Heart right ventricle (tissue), 16 donors: ENCODE results near the gene SH3RF3. TPM values are rescaled to one million over a fixed set of nuclear protein-coding genes. Genes with fewer than 3 reads are reported as not detected.

Experiments
- ATAC-seq, 8 donors: fragments of 200-7000 bp; cut with Tn5 transposase; one replicate each; pipeline ENCODE4 v1.9.1; 2020; ENCODE audit warnings: mild to moderate bottlenecking in 8 of 8, moderate library complexity in 8 of 8, moderate number of reproducible peaks in 1 of 8
- DNase-seq, 2 donors: peaks; one replicate each; pipeline ENCODE4 v3.0.0-alpha.2; 2020
- H3K27ac ChIP-seq, 10 donors: fragments of 200-600 bp; sonication (generic) in 2 of 10; one replicate each; pipeline versions ENCODE4 v1.5.0 to v1.8.0; 2020 to 2022; ENCODE audit warnings: mild to moderate bottlenecking in 3 of 10
- H3K27me3 ChIP-seq, 7 donors: fragments of 200-600 bp; one replicate each; pipeline ENCODE4 v1.8.0; 2021 to 2022; ENCODE audit warnings: mild to moderate bottlenecking in 2 of 7
- H3K36me3 ChIP-seq, 9 donors: fragments of 200-600 bp; sonication (generic) in 1 of 9; one replicate each; pipeline versions ENCODE4 v1.5.0 to v1.8.0; 2020 to 2022; ENCODE audit warnings: mild to moderate bottlenecking in 2 of 9
- H3K4me1 ChIP-seq, 9 donors: fragments of 200-600 bp; sonication (generic) in 1 of 9; one replicate each; pipeline versions ENCODE4 v1.5.0 to v1.8.0; 2020 to 2022; ENCODE audit warnings: mild to moderate bottlenecking in 4 of 9
- H3K4me3 ChIP-seq, 10 donors: fragments of 200-600 bp; sonication (generic) in 2 of 10; one replicate each; pipeline versions ENCODE4 v1.5.0 to v1.8.0; 2020 to 2022; ENCODE audit warnings: mild to moderate bottlenecking in 7 of 10, moderate library complexity in 2 of 10
- H3K9me3 ChIP-seq, 11 donors: fragments of 200-600 bp in 10 of 11; sonication (generic) in 2 of 11; one replicate each; pipeline versions ENCODE4 v1.5.0 to v1.8.0; 2013 to 2022; ENCODE audit warnings: mild to moderate bottlenecking in 2 of 11, control low read depth in 1 of 11, moderate library complexity in 1 of 11
- WGBS, 2 donors: extraction: QIAGEN DNeasy Blood & Tissue Kit; methylation state at CpG; one replicate each; pipeline ENCODE4 v1.1.7; 2013; ENCODE audit warnings: inconsistent platforms in 1 of 2; 5-methylcytosine and 5-hydroxymethylcytosine counted together
- intact Hi-C, 10 donors: fragments of 100-400 bp; cut with DNase I; formaldehyde crosslinking; loops; one replicate each; pipeline versions ENCODE4 v1.11.1 to v1.14.2; 2022
- polyA plus RNA-seq, 2 donors: library from polyadenylated mRNA; stranded (reverse); fragments of 200-250 nt; gene quantifications; one replicate each; pipeline ENCODE4 v1.2.3, GENCODE V29; 2013
- total RNA-seq, 10 donors: library from RNA; stranded (reverse); fragmentation: NEBNext Ultra II Directional in 3 of 10; extraction: Animal tissue kit (Norgen Biotek cat#: 25700) in 3 of 10; gene quantifications; one replicate each; pipeline versions ENCODE4 v1.2.1 to v1.2.4, GENCODE V29; 2021 to 2023
- TF ChIP-seq, protein P1 (sequence below), 9 donors: fragments of 200-600 bp; sonication (generic) in 2 of 9; IDR thresholded peaks; one replicate each; pipeline versions ENCODE4 v1.5.0 to v1.8.0; 2021 to 2022; ENCODE audit warnings: antibody characterized with exemption in 9 of 9, mild to moderate bottlenecking in 5 of 9, moderate library complexity in 1 of 9
- donor health status: Arrhythmogenic right ventricular cardiomyopathy.
- donor health status: ischemic (EF 13 %, LVEDD 7.1; RV severe dilation, severe dysfunction).
- donor health status: healthy with polysubstance abuse.
- donor health status: DM: no; HTN: yes; CAD: no.
- donor health status: DM: no; HTN: no; CAD: no.
- donor health status: ischemic (EF 25% LVEDD 6.9; RV normal size, moderate dysfunction).
- donor health status: ischemic (EF 25% LVEDD 5.7; RV mildly dilated, moderate dysfunction).
- donor health status: healthy.
- donor health status: DM: yes; HTN: yes; CAD: no.
- donor health status: Ischemic cardiomyopathy.
- donor health status: ischemic (EF 35%, LVEDD 5.7; RV mildly dilated, moderate dysfunction).
- donor health status: nonischemic (EF 11% LVEDD 7.7; RV severe dilation, severe dysfunction).
- donor health status: DM: yes; HTN: yes; CAD: no.
- donor health status: PGD.
- donor health status: ischemic (EF 29% LVEDD 5.4; RV normal size, mild dysfunction).
- donor health status: nonischemic (EF 23%, LVEDD 6.1; RV moderate dilation, normal function).

Gene SH3RF3
- total and polyA plus RNA-seq, 12 donors: 5.0 to 11.5 (median 8.6) TPM

DNA sequence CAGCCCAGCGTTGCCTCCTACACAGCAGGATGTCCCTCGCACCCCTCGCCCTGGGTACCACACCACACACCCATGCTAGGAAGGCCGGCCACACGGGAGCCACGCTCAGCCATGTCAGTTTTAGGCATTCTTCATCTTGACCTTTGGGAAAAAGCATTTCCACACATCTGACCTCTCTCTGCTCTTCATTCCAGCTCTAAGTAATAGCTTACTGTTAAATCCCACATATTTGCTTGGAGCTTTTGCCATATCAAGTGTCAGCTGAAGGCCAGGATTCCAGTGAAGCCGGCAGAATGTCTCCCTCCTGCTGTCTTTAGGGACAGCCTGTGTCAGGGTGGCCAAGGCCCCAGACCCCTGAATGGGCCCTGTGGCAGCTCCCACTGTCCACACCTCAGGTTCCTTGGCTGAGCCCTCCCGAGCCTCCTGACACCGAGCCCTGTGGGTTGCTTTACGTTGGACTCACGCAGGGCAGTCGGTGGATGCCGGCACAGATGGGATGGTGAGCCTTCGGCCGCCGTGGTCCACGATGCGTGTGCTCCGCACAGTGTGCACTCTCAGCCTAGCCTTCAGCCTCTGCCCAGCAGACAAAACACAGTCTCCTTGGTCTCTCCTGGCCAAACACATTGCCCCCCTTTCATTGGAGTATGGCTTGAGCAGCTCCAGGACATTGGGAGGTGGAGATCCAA, 282.8 kb downstream of the SH3RF3 start:
- no peak overlapping the region for H3K27ac ChIP-seq
- no peaks in the 10 kb centered on the region for H3K36me3 ChIP-seq
- peaks cover 0 to 9% (median 0%) of the 10 kb centered on the region in 9 donors for H3K4me1 ChIP-seq
- DNase-seq: no peak
- no peaks in the 10 kb centered on the region for H3K27me3 ChIP-seq
- H3K9me3 ChIP-seq: no peaks in the 10 kb centered on the region
- WGBS, 2 donors: 93 to 94% methylated on average over 19 of the region's 19 CpGs
- no peak for ATAC-seq
- intact Hi-C loops: loop anchor here in 1 of 10 donors (10.0 kb wide), 1 partner anchor 83 kb away; no protein-coding TSS in a partner anchor
- no peak overlapping the region for H3K4me3 ChIP-seq
- TF ChIP-seq, protein P1, sequence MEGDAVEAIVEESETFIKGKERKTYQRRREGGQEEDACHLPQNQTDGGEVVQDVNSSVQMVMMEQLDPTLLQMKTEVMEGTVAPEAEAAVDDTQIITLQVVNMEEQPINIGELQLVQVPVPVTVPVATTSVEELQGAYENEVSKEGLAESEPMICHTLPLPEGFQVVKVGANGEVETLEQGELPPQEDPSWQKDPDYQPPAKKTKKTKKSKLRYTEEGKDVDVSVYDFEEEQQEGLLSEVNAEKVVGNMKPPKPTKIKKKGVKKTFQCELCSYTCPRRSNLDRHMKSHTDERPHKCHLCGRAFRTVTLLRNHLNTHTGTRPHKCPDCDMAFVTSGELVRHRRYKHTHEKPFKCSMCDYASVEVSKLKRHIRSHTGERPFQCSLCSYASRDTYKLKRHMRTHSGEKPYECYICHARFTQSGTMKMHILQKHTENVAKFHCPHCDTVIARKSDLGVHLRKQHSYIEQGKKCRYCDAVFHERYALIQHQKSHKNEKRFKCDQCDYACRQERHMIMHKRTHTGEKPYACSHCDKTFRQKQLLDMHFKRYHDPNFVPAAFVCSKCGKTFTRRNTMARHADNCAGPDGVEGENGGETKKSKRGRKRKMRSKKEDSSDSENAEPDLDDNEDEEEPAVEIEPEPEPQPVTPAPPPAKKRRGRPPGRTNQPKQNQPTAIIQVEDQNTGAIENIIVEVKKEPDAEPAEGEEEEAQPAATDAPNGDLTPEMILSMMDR (IDR thresholded peaks at IDR 0.05): no peak

DNA sequence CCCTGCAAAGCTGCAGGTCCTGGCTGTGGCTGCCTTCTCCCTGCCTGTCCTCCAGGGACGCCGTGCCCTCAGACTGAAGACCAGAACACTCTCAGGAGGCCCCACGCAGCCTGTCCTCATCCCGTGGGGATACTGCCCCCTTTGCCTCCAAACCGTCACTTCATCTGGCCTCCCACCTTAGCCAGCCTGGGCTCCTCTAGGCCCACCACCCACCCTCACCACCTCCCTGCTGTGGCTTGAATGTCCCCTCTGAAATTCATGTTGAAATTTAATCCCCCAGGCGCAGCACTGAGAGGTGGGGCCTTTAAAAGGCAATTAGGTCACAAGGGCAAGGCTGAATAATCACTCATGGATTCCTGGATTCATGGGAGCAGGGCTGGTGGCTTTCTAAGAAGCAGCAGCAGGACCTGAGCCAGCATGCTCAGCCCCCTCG, 286.6 kb downstream of the SH3RF3 start:
- 87 to 90% methylated on average over 7 of the region's 7 CpGs for WGBS, 2 donors
- H3K27ac ChIP-seq: no peak overlapping the region

DNA sequence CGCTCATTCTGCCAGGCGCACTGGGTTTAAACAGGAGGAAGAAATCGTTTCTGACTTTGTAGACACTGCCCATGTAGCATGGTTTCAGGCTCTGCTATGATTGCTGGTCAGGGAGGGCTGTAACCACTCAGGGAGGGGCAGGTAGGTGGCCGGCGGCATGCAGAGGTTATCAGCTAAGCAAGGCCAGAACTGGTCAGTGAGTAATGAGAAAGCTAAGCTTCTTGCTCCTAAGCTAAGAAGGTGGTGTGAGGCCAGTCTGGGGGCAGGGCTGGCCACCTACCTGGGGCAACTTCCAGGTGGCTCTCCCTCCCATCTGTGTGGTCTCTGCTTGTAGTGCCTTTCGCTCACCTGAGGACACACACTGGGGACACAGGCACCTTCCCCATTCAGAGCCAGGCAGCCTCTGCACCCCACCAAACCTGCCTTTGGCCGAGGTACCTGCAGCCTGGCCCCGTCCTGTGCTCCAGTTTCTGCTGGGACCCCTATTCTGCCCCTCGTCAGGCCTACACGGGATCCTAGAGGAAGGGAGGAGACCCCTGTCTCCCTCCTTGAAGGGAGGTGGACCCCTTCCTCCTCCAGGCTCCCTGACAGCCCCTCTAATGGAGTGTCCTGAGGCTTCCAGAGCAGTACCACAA, 288.8 kb downstream of the SH3RF3 start:
- no peak overlapping the region for H3K27ac ChIP-seq
- TF ChIP-seq, protein P1 (IDR thresholded peaks at IDR 0.05): no peak
- H3K4me3 ChIP-seq: no peak overlapping the region
- WGBS, 2 donors: 86 to 90% methylated on average over 10 of the region's 10 CpGs
- DNase-seq (no peak), ATAC-seq (no peak)
- H3K4me1 ChIP-seq: no peaks in the 10 kb centered on the region
- no peaks in the 10 kb centered on the region for H3K27me3 ChIP-seq
- intact Hi-C loops: loop anchor here in 1 of 10 donors (10.0 kb wide), 1 partner anchor 77 kb away; no protein-coding TSS in a partner anchor
- H3K9me3 ChIP-seq: no peaks in the 10 kb centered on the region
- H3K36me3 ChIP-seq: no peaks in the 10 kb centered on the region

More for the DNA sequence above, 286.6 kb downstream of the SH3RF3 start:
- Histone ChIP-seq H3K9me3 (no peaks in the 10 kb centered on the region), H3K4me1 (peaks cover 0 to 2% (median 0%) of the 10 kb centered on the region in 9 donors), H3K4me3 (no peak overlapping the region), H3K27me3 (no peaks in the 10 kb centered on the region), H3K36me3 (no peaks in the 10 kb centered on the region)
- ATAC-seq: no peak
- no peak for DNase-seq
- intact Hi-C loops: loop anchor here in 1 of 10 donors (10.0 kb wide), 1 partner anchor 79 kb away; no protein-coding TSS in a partner anchor
- TF ChIP-seq, protein P1 (IDR thresholded peaks at IDR 0.05): no peak

DNA sequence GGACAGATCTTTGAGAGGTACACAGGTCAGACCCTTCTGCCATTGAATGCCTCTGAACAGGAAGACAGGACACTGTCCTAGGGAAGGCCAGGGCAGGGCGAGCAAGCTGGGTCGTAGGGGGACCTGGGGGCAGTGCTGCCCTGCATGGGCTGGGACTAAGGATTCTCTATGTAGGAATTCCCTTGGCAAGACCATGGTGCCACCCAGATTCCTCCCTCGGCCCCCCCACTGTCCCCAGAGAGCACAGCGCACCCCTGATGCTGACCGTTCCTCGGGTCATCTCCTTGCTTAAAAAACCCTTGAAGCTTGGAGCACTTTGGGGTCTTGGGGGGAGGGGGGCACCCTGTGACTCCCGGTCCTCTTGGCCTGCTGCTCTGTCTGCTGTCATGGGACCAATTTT, 289.7 kb downstream of the SH3RF3 start:
- ATAC-seq (peak in 1 of 8 donors; percentile 16), DNase-seq (no peak)
- H3K4me3 ChIP-seq: no peak overlapping the region
- H3K27ac ChIP-seq: no peak overlapping the region
- intact Hi-C loops: loop anchor here in 1 of 10 donors (10.0 kb wide), 1 partner anchor 76 kb away; no protein-coding TSS in a partner anchor
- WGBS, 2 donors: 94 to 100% methylated on average over 7 of the region's 7 CpGs
- no peaks in the 10 kb centered on the region for H3K9me3 ChIP-seq
- TF ChIP-seq, protein P1 (IDR thresholded peaks at IDR 0.05): no peak
- H3K36me3 ChIP-seq: no peaks in the 10 kb centered on the region
- H3K4me1 ChIP-seq: no peaks in the 10 kb centered on the region
- no peaks in the 10 kb centered on the region for H3K27me3 ChIP-seq
